ENCODE results near the gene EYS.
A peak's percentile ranks its signal among the peaks of the same experiment; 100 is the strongest.

EYS gene

DNA sequence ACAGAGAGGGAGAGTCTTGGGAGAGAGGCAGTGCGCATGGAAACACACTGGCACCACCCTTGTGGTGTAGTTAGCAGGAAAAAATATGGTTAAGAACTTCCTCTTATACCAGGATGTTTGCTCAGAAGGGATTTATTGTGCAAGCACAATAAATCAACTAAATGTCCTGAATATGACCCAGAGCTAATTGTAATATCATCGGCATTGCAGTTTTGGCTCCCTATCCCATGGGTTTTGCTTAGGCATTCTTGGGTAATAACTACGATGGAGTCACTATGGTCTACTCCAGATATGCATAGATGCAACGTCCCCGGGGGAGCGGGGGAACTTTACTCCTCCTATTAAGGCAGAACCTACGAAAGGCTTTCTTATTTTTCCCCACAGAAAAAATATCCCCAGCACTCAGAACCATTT lies 751.6 kb downstream of the EYS start:
- no peak for DNase-seq (ENCODE audit: low spot score)

- no peak for DNase-seq (ENCODE audit: low spot score)
Measured at GRCh38 chr6:64949257-64949656, 757.8 kb downstream of the EYS start.

- no peak for DNase-seq (ENCODE audit: low spot score)
Measured at GRCh38 chr6:64948261-64948660, 758.8 kb downstream of the EYS start.

GRCh38 chr6:64945450-64945849 lies 761.6 kb downstream of the EYS start:
- DNase-seq (ENCODE audit: low spot score) = no peak

DNA sequence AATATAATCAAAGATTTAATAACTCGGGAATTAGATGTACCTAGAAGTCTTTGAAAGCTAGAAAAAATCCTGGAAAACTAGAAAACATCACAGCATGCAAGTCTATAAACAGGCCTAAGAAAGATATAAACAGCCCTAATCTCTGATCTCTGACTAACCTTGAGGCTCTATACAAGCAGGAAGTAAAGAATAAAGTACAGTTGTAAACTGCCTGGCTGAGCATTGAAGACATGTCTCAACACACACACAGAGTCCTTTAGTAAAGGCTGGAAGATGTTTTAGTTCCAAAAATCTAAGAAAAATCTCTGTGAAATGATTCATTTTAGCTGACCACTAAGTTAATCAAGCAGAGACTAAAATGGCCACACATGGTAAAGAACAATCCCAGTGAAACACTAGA lies 774.5 kb downstream of the EYS start:
- DNase-seq (ENCODE audit: low spot score) = no peak

GRCh38 chr6:64930681-64931080 lies 776.3 kb downstream of the EYS start:
- peak; percentile 1 for DNase-seq (ENCODE audit: low spot score)

DNA sequence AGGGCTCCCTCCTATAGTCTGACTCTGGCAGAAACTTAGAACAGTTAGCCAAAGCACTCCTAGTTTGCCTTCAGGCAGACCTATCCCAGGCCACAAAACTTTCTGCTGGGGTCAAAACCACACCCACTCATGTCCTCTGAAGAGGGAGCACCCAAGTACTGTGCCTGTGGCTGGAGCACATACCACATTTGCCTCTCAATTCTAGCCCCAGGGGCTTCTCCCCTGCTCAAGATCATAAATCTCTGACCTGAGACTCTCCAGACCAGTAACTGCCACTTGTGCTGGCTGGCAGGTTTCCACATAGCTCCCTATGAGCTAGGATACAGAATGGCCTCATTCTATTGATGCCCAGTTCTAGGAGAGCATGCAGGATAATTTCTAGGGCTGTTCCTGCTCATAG lies 781.0 kb downstream of the EYS start:
- no peak for DNase-seq (ENCODE audit: low spot score)

- no peak for DNase-seq (ENCODE audit: low spot score)
Measured at GRCh38 chr6:64920257-64920656, 786.8 kb downstream of the EYS start.

DNA sequence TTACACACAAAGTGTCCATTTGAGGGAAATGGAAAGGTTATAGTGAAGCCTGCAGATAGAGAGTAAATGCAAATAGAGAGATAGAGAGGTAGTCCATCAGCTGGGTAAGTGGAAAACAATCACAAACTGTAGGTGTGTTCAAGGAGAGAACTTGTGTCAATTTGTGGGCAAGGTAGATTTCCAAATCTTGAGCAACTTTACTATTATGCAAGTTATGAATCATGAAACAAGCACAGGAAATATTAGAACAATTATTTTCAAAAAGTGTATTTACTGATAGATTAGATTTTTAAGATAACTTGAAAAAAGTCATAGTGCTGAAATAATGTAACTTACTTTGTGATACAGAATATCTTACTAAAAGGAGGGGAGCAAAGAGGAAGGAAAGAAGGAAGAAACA lies 792.9 kb downstream of the EYS start:
- DNase-seq (ENCODE audit: low spot score) = no peak

DNA sequence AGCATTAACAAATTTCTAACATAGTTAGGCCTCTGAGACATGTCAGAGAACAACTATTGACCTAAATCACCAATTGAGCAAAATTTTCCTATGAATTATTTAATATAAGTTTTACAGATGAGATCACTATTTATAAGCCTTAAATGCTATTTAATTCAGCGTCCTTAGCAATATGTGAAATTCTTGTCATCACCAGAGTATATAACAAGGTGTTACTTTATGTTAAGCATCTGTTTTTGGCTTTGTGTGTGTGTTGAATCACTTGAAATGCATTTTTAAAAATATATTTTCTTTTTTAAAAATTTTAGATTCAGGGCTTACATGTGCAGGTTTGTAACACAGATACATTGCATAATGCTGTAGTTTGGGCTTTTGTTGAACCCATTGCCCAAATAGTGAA lies 794.1 kb downstream of the EYS start:
- DNase-seq (ENCODE audit: low spot score) = no peak

- no peak for DNase-seq (ENCODE audit: low spot score)
Measured at GRCh38 chr6:64908104-64908503, 798.9 kb downstream of the EYS start.

GRCh38 chr6:64904616-64905015 lies 802.4 kb downstream of the EYS start:
- DNase-seq (ENCODE audit: low spot score) = no peak

DNA sequence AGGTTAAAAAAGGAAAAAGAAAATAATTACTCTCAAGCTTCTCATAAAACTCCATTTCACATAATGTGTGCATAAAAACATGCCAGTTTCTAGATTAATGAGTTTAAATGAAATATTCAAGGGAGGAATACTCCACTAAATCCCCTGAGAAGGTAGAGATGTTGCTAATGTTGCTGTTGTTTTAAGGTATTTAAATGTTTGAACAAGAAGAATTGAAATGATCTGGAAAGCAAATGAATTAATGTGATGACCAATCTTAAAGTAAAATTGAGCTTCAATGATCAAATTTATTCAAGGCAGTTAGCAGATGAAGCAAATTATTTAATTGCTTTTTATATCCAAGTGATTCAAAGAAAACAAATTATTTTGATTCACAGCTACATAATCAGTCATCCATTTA lies 804.4 kb downstream of the EYS start:
- DNase-seq (ENCODE audit: low spot score) = no peak

DNA sequence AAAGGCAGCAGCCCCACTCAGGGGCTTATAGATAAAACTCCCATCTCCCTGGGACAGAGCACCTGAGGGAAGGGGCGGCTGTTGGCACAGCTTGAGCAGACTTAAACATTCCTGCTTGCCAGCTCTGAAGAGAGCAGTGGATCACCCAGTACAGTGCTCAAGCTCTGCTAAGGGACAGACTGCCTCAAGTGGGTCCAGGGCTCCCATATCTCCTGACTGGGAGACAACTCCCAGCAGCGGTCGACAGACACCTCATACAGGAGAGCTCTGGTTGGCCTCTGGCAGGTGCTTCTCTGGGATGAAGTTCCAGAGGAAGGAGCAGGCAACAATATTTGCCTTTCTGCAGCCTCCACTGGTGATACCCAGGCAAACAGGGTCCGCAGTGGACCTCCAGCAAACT lies 810.1 kb downstream of the EYS start:
- no peak for DNase-seq (ENCODE audit: low spot score)

DNA sequence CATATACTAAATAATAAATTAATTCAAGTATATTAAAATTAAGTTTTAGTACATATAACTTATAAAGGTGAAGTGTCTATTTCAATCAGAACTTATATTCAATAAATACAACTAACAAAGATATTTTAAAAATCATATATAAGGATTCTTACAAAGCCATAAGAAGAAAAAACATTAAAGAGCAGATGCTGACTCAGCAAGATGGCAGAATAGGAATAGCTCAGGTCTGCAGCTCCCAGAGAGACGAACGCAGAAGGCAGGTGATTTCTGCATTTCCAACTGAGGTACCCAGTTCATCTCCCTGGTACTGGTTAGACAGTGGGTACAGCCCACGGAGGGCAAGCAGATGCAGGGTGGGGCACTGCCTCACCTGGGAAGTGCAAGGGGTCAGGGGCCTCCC lies 811.1 kb downstream of the EYS start:
- no peak for DNase-seq (ENCODE audit: low spot score)

GRCh38 chr6:64890609-64891008 lies 816.4 kb downstream of the EYS start:
- no peak for DNase-seq (ENCODE audit: low spot score)

- no peak for DNase-seq (ENCODE audit: low spot score)
Measured at GRCh38 chr6:64889144-64889543, 817.9 kb downstream of the EYS start.

DNA sequence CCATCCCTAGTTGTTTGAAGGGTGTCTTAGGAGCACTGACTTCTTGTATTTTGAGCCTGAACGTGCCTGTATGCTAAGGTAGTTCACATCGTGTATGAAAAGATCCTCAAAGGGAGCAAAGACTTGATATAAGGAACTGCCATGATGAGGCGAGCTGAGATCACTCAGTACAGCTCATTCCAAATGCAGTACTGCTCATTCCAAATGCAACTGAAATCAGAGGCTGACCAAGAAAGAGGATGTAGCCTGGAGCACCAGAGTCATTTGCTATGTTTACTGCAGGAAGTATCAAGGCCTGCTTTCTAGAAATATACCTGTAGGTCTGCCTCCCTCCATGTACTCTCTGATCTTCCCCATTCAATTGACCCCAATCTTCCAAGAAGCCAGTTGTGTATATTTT lies 832.2 kb downstream of the EYS start:
- no peak for DNase-seq (ENCODE audit: low spot score)

GRCh38 chr6:64872633-64873032 lies 834.4 kb downstream of the EYS start:
- no peak for DNase-seq (ENCODE audit: low spot score)

DNA sequence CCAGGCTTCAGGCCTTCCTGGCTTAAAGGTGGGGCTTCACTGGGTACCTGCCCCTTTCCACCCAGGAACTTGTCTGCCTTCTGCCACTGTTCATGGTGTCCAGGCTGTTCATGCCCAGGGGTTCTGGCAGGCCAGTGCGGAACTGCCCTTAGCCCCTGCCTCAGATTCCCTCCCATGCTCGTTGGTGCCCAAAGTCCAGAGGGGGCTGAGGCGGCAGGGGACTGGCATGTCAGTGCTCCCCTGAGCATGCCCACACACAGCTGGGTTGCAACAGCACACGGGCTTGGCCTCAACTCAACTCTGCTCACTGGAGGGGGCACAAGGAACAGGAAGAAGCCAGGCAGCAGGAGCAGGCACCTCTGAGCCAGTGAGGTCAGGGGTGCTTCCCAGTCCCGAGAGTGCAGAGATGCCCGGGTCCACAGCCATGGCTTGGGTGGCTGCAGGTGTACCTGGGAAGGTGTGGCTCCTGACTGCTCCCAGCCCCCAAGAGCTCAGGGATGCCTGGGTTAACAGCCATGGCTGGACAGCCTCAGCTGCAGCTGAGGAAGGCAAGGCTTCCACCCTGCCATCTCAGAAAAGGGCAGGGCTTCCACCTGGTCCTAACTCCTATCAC lies 845.9 kb downstream of the EYS start:
- no peak for DNase-seq (ENCODE audit: low spot score)

GRCh38 chr6:64860203-64860602 lies 846.8 kb downstream of the EYS start:
- no peak for DNase-seq (ENCODE audit: low spot score)

GRCh38 chr6:64850121-64850520 lies 856.9 kb downstream of the EYS start:
- no peak for DNase-seq (ENCODE audit: low spot score)

DNA sequence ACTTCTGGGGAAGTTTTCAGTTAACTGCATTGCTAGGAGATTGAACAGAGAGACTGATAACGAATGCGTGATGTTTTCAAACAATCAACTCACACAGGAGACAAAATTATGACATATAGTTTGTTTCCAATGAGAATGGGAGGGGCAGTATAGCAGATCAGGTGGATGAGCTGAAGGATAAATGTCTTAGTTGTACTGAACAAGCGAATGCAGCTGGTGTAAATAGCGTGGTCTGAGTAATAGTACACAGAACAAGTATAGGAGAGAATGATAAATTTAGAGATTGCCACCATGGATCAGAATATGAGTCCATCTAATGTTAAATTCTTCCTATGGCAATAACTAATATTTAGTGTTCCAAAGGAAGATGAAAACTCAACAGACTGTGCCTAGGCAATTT lies 858.6 kb downstream of the EYS start:
- DNase-seq (ENCODE audit: low spot score) = no peak

DNA sequence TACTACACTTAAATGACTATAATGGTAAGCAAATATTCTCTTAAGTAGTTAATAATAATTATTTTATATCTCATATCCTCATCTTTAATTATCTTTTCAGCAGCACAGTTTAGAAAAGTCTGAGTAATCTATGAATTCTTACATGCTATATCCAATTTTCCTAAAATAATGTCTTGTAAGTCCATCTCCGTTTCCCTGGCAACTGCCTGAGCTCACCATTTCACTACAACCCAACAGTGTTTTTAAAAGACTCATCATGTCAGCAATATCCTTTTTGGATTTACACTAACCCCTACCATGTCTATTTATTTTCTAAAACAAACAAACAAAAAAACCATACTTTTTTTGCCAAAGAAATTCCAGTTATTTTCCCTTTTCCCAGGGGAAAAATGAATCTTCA lies 859.6 kb downstream of the EYS start:
- no peak for DNase-seq (ENCODE audit: low spot score)

DNA sequence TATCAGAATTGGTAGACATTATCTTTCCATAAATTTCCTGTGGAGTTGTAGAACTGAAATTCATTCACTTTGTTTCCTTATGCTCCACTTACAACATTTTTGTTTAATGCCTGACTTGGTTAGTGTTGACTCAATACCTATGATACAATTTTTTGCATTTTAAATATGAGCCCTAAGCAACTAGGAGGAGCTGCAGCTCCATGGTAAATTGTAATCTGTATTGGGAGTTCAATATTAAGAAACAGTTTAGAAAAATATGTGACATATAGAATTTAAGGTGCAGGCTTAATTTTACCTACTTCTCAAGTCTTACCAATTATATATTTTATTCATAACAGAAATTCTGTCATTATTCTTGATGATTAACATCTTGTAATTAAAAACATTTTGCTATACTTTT lies 868.3 kb downstream of the EYS start:
- DNase-seq (ENCODE audit: low spot score) = no peak

All from Ammon's horn (tissue), 1 donor.